GM12891 (cell line): ENCODE results near the gene NUP93.
"Not testable (repeated sequence)": the region's sequence is repeated elsewhere in the genome, so short reads cannot be mapped to it uniquely, and the experiment has no call there.

Source experiments
- DNase-seq: peaks from one replicate; pipeline ENCODE4 v3.0.0; 2011; ENCODE audit warnings: low spot score; ENCODE audit not compliant: insufficient read length
- FAIRE-seq: peaks from 2 replicates; lab custom pipeline; 2011; peaks lifted over from hg19 to GRCh38; lab: Jason Lieb, UNC
- PAX5 ChIP-seq: IDR thresholded peaks from 2 replicates; pipeline ENCODE4 v1.6.1; 2011; ENCODE audit warnings: low read length, moderate library complexity, mild to moderate bottlenecking; ENCODE audit not compliant: insufficient read depth, severe bottlenecking
- POLR2A ChIP-seq: IDR thresholded peaks from 2 replicates; pipeline ENCODE4 v1.6.1; 2011; ENCODE audit warnings: low read depth, low read length, control low read depth
- POLR2AphosphoS5 ChIP-seq: IDR thresholded peaks from 2 replicates; pipeline ENCODE4 v1.6.1; 2011; ENCODE audit warnings: low read depth, low read length, control low read depth
- POU2F2 ChIP-seq: IDR thresholded peaks from 2 replicates; pipeline ENCODE4 v1.6.1; 2011; ENCODE audit warnings: low read depth, mild to moderate bottlenecking, control low read depth, low read length, moderate library complexity
- SPI1 ChIP-seq: IDR thresholded peaks from 2 replicates; pipeline ENCODE4 v1.6.1; 2011; ENCODE audit warnings: low read depth, low read length, control low read depth
- TAF1 ChIP-seq: IDR thresholded peaks from 2 replicates; pipeline ENCODE4 v1.6.1; 2011; ENCODE audit warnings: low read depth, low read length, control low read depth

The NUP93 gene

GRCh38 chr16:56789360-56789759 is 59.4 kb downstream of the NUP93 start:
- DNase-seq = no peak
- TF ChIP-seq TAF1 = no peak
- no peak for TF ChIP-seq POU2F2
- no peak for TF ChIP-seq SPI1
- no peak for TF ChIP-seq POLR2AphosphoS5
- no peak for TF ChIP-seq POLR2A
- TF ChIP-seq PAX5 = no peak
- no peak for FAIRE-seq

- FAIRE-seq = no peak
- no peak for TF ChIP-seq POLR2A
- TF ChIP-seq POLR2AphosphoS5 = no peak
- no peak for TF ChIP-seq SPI1
- TF ChIP-seq PAX5 = no peak
- no peak for TF ChIP-seq POU2F2
- no peak for TF ChIP-seq TAF1
Measured at GRCh38 chr16:56792967-56793366, 63.0 kb downstream of the NUP93 start.

GRCh38 chr16:56793492-56793891 is 63.6 kb downstream of the NUP93 start:
- FAIRE-seq (no peak), DNase-seq (no peak)
- TF ChIP-seq POLR2AphosphoS5 (no peak), POU2F2 (no peak), PAX5 (no peak), SPI1 (no peak), POLR2A (no peak), TAF1 (no peak)

More at GRCh38 chr16:56792967-56793366, 63.0 kb downstream of the NUP93 start:
- no peak for DNase-seq

DNA sequence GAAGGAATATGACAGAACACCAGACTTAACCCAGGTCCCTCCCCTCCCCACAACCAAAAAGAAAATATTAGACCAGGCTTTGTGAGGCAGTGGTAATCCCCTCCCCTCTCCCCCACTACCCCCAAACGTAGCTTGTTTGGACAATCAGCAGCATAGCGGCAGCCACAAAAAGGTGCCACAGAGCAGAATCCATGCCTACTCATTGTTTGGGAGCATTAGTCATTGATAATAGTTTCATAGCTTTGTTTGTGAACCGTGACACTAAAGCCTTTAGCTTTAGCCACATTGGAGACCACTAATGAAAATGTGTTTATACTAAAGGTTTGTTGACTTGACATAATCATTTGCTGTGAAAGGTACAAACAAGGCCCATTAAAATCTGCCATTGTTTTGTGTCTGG is 65.1 kb downstream of the NUP93 start:
- DNase-seq (no peak), FAIRE-seq (no peak)
- no peak for TF ChIP-seq POLR2A
- no peak for TF ChIP-seq SPI1
- TF ChIP-seq TAF1 = no peak
- no peak for TF ChIP-seq POU2F2
- TF ChIP-seq PAX5 = no peak
- TF ChIP-seq POLR2AphosphoS5 = no peak

GRCh38 chr16:56797038-56797437 is 67.1 kb downstream of the NUP93 start:
- FAIRE-seq, DNase-seq: not testable (repeated sequence)

GRCh38 chr16:56797861-56798260 is 67.9 kb downstream of the NUP93 start:
- FAIRE-seq = no peak
- no peak for DNase-seq

GRCh38 chr16:56798955-56799354 is 69.0 kb downstream of the NUP93 start:
- FAIRE-seq (no peak), DNase-seq (no peak)
- TF ChIP-seq POLR2AphosphoS5 = no peak
- no peak for TF ChIP-seq TAF1
- TF ChIP-seq SPI1 = no peak
- TF ChIP-seq POLR2A = no peak
- no peak for TF ChIP-seq POU2F2
- TF ChIP-seq PAX5 = no peak

More at GRCh38 chr16:56797861-56798260, 67.9 kb downstream of the NUP93 start:
- TF ChIP-seq TAF1 = no peak
- no peak for TF ChIP-seq SPI1
- no peak for TF ChIP-seq POU2F2
- TF ChIP-seq PAX5 = no peak
- no peak for TF ChIP-seq POLR2A
- no peak for TF ChIP-seq POLR2AphosphoS5

- FAIRE-seq (no peak), DNase-seq (no peak)
- no peak for TF ChIP-seq POU2F2
- no peak for TF ChIP-seq TAF1
- no peak for TF ChIP-seq PAX5
- no peak for TF ChIP-seq POLR2A
Measured at GRCh38 chr16:56800355-56800754, 70.4 kb downstream of the NUP93 start.

GRCh38 chr16:56801762-56802161 is 71.8 kb downstream of the NUP93 start:
- no peak for DNase-seq
- no peak for TF ChIP-seq POLR2AphosphoS5
- no peak for TF ChIP-seq POU2F2
- no peak for TF ChIP-seq POLR2A
- TF ChIP-seq TAF1 = no peak
- no peak for TF ChIP-seq SPI1
- no peak for TF ChIP-seq PAX5
- FAIRE-seq = no peak

GRCh38 chr16:56807011-56807675 is 77.2 kb downstream of the NUP93 start:
- FAIRE-seq = no peak
- DNase-seq = no peak
- TF ChIP-seq POLR2A (no peak), TAF1 (no peak), PAX5 (no peak), POLR2AphosphoS5 (no peak), SPI1 (no peak), POU2F2 (no peak)

DNA sequence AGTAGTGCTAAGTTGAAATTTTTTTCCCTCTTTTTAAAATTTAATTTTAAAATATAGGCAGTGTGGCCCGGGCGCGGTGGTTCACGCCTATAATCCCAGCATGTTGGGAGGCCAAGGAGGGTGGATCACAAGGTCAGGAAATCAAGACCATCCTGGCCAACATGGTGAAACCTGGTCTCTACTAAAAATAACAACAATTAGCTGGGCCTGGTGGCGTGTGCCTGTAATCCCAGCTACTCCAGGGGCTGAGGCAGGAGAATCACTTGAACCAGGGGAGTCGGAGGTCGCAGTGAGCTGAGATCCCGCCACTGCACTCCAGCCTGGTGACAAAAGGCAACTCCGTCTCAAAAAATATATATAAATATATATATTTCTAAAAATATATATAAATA is 77.7 kb downstream of the NUP93 start:
- FAIRE-seq, DNase-seq: not testable (repeated sequence)
